Measurements from ENCODE around the gene ALDH1A1. TPM values are rescaled to one million over a fixed set of nuclear protein-coding genes. Genes with fewer than 3 reads are reported as not detected.

The ALDH1A1 gene
- 238 and 290 TPM in 2 replicates for total RNA-seq

DNA sequence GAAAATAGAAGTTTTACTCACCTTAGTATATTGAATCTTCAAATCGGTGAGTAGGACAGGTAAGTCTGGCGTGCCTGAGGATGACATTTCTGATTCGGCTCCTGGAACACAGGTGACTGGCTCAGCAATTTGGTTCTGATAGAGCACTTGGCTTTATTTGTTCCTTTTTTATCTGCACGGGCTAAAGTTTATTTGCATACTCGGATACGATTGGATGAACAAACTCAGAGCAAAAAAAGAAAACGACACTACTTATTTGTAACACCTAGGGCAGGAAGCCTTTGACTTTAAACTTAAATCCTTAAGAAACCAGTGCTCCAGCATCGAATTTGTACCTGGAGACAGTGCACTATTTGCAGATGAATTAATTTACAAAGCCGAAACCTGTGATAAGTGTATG, at the start of gene ALDH1A1:
Gene ALDH1A1 (minus strand): TSS at position 140 of the 400 bp plus-strand sequence. CDS start 53 bp downstream, at position 87.

Other genes with a start within 250 kb of the ALDH1A1 start
- 570 and 629 TPM in 2 replicates for gene ANXA1, start 198.8 kb upstream of the ALDH1A1 start, total RNA-seq